Stimulated activated CD4-positive, alpha-beta T cell treated with anti-CD3 and anti-CD28 coated beads, Interleukin-12 subunit alpha, Interleukin-12 subunit beta, amount 100 ng/mL, for 48 hours (primary cell): Measurements from ENCODE around the gene MRPL1.
"Not testable (repeated sequence)": the region's sequence is repeated elsewhere in the genome, so short reads cannot be mapped to it uniquely, and the experiment has no call there.

Experiments
- DNase-seq, 3 donors: peaks; one replicate each; pipeline ENCODE4 v3.0.0-alpha.2; 2020; ENCODE audit warnings: low read depth in 2 of 3, low spot score in 1 of 3

The MRPL1 gene

GRCh38 chr4:77913348-77913747, 50.7 kb downstream of the MRPL1 start:
- no peak for DNase-seq

- DNase-seq = no peak
Measured at GRCh38 chr4:77917075-77917474, 54.4 kb downstream of the MRPL1 start.

- no peak for DNase-seq
Measured at GRCh38 chr4:77917601-77918000, 55.0 kb downstream of the MRPL1 start.

- DNase-seq = no peak
Measured at GRCh38 chr4:77920371-77920770, 57.7 kb downstream of the MRPL1 start.

- DNase-seq = no peak
Measured at GRCh38 chr4:77921701-77922100, 59.1 kb downstream of the MRPL1 start.

- no peak for DNase-seq
Measured at GRCh38 chr4:77922158-77923094, 59.8 kb downstream of the MRPL1 start.

- DNase-seq = no peak
Measured at GRCh38 chr4:77927991-77928925, 65.6 kb downstream of the MRPL1 start.

- DNase-seq = no peak
Measured at GRCh38 chr4:77930154-77930639, 67.6 kb downstream of the MRPL1 start.

GRCh38 chr4:77930876-77931275, 68.2 kb downstream of the MRPL1 start:
- DNase-seq = no peak

- DNase-seq = no peak
Measured at GRCh38 chr4:77931452-77932135, 69.0 kb downstream of the MRPL1 start.

- no peak for DNase-seq
Measured at GRCh38 chr4:77938560-77938959, 75.9 kb downstream of the MRPL1 start.

- not testable (repeated sequence) for DNase-seq
Measured at GRCh38 chr4:77945929-77946328, 83.3 kb downstream of the MRPL1 start.

GRCh38 chr4:77950203-77950602, 87.6 kb downstream of the MRPL1 start:
- DNase-seq = no peak

GRCh38 chr4:77952457-77952856, 89.8 kb downstream of the MRPL1 start:
- no peak for DNase-seq

- DNase-seq = no peak
Measured at GRCh38 chr4:77954690-77955089, 92.1 kb downstream of the MRPL1 start.

- DNase-seq = no peak
Measured at GRCh38 chr4:77956917-77957316, 94.3 kb downstream of the MRPL1 start.

GRCh38 chr4:77958897-77959296, 96.3 kb downstream of the MRPL1 start:
- no peak for DNase-seq

- DNase-seq = no peak
Measured at GRCh38 chr4:77959566-77960338, 97.1 kb downstream of the MRPL1 start.

GRCh38 chr4:77960367-77960766, 97.7 kb downstream of the MRPL1 start:
- DNase-seq = no peak

GRCh38 chr4:77963004-77963403, 100.4 kb downstream of the MRPL1 start:
- no peak for DNase-seq
